ENCODE results near the gene CAPN15. TPM values are rescaled to one million over a fixed set of nuclear protein-coding genes. Genes with fewer than 3 reads are reported as not detected.

CAPN15 gene
- total and polyA plus RNA-seq, 9 of the 15 experiments (the other 6 are each of a cell fraction or from before 2014, with no cell fraction given) = 0.62 to 111 (median 14.2) TPM

DNA sequence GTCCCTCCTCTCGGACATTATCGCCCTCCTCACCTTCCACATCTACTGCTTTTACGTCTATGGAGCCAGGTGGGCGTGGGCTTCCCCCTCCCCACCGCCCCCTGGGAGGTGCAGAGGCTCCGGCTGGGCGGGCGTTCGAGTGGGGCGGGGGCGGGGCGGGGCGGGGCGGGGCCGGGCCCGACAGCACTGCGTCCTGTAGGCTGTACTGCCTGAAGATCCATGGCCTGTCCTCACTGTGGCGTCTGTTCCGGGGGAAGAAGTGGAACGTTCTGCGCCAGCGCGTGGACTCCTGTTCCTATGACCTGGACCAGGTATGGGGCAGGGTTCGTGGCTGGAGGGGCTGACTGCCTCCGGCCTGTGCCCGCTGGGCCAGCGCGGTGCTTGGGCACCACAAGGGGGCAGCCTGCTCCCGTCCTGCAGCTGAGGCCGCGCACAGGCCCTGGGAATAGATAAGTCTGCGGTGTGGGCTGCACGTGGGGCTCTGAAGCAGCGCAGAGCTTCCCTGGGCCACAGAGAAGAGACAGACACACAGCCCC lies 51.4 kb downstream of the CAPN15 start (continued):
- TF ChIP-seq NR2F6 (CRISPR knock-in tag; IDR thresholded peaks at IDR 0.05) (no peak), NFYB (IDR thresholded peaks at IDR 0.05; ENCODE audit: extremely low read depth, insufficient read length) (no peak), TSC22D4 (tag; IDR thresholded peaks at IDR 0.05) (no peak), ZNF766 (CRISPR knock-in tag; conservative IDR thresholded peaks at IDR 0.05) (no peak), HDAC1 (IDR thresholded peaks at IDR 0.05) (peak in 1 of 2 experiments; percentile 87; a peak in 2 of 4 replicates), HIVEP1 (CRISPR knock-in tag; IDR thresholded peaks at IDR 0.05) (no peak), MED1 (CRISPR knock-in tag; IDR thresholded peaks at IDR 0.05; ENCODE audit: borderline replicate concordance) (no peak), ZNF311 (CRISPR knock-in tag; IDR thresholded peaks at IDR 0.05) (no peak), ERF (CRISPR knock-in tag; IDR thresholded peaks at IDR 0.05) (0 out of 2 replicates have a peak, but pooled peaks have one; percentile 49), FOSL1 (tag; conservative IDR thresholded peaks at IDR 0.05) (no peak; the same call in 1 of the 2 replicates), FOXK2 (conservative IDR thresholded peaks at IDR 0.05 in 1 of 2, IDR thresholded peaks at IDR 0.05 in 1 of 2; ENCODE audit: low read depth in 2 of 2) (no peak), CHD2 (IDR thresholded peaks at IDR 0.05; ENCODE audit: low read depth, low read length) (no peak), ZNF551 (CRISPR knock-in tag; IDR thresholded peaks at IDR 0.05) (no peak), NELFE (IDR thresholded peaks at IDR 0.05; ENCODE audit: insufficient read depth, insufficient read length) (no peak), NCOR1 (IDR thresholded peaks at IDR 0.05) (peak; percentile 44; the same call in 1 of the 2 replicates)
- TF ChIP-seq, protein P1, sequence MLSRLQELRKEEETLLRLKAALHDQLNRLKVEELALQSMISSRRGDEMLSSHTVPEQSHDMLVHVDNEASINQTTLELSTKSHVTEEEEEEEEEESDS (CRISPR knock-in tag; IDR thresholded peaks at IDR 0.05) = no peak
- TF ChIP-seq, protein P2, sequence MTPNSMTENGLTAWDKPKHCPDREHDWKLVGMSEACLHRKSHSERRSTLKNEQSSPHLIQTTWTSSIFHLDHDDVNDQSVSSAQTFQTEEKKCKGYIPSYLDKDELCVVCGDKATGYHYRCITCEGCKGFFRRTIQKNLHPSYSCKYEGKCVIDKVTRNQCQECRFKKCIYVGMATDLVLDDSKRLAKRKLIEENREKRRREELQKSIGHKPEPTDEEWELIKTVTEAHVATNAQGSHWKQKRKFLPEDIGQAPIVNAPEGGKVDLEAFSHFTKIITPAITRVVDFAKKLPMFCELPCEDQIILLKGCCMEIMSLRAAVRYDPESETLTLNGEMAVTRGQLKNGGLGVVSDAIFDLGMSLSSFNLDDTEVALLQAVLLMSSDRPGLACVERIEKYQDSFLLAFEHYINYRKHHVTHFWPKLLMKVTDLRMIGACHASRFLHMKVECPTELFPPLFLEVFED (CRISPR knock-in tag; conservative IDR thresholded peaks at IDR 0.05) = no peak
- TF ChIP-seq, protein P3, sequence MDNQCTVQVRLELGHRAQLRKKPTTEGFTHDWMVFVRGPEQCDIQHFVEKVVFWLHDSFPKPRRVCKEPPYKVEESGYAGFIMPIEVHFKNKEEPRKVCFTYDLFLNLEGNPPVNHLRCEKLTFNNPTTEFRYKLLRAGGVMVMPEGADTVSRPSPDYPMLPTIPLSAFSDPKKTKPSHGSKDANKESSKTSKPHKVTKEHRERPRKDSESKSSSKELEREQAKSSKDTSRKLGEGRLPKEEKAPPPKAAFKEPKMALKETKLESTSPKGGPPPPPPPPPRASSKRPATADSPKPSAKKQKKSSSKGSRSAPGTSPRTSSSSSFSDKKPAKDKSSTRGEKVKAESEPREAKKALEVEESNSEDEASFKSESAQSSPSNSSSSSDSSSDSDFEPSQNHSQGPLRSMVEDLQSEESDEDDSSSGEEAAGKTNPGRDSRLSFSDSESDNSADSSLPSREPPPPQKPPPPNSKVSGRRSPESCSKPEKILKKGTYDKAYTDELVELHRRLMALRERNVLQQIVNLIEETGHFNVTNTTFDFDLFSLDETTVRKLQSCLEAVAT (IDR thresholded peaks at IDR 0.05) = peak; percentile 57 to 72; a peak in 1 of 4 replicates
- TF ChIP-seq, protein P4, sequence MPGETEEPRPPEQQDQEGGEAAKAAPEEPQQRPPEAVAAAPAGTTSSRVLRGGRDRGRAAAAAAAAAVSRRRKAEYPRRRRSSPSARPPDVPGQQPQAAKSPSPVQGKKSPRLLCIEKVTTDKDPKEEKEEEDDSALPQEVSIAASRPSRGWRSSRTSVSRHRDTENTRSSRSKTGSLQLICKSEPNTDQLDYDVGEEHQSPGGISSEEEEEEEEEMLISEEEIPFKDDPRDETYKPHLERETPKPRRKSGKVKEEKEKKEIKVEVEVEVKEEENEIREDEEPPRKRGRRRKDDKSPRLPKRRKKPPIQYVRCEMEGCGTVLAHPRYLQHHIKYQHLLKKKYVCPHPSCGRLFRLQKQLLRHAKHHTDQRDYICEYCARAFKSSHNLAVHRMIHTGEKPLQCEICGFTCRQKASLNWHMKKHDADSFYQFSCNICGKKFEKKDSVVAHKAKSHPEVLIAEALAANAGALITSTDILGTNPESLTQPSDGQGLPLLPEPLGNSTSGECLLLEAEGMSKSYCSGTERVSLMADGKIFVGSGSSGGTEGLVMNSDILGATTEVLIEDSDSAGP (CRISPR knock-in tag; IDR thresholded peaks at IDR 0.05) = 0 out of 2 replicates have a peak, but pooled peaks have one; percentile 43
- TF ChIP-seq, protein P5, sequence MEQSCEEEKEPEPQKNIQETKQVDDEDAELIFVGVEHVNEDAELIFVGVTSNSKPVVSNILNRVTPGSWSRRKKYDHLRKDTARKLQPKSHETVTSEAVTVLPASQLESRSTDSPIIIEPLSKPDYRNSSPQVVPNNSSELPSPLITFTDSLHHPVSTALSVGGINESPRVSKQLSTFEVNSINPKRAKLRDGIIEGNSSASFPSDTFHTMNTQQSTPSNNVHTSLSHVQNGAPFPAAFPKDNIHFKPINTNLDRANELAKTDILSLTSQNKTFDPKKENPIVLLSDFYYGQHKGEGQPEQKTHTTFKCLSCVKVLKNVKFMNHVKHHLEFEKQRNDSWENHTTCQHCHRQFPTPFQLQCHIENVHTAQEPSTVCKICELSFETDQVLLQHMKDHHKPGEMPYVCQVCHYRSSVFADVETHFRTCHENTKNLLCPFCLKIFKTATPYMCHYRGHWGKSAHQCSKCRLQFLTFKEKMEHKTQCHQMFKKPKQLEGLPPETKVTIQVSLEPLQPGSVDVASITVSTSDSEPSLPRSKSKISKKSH (CRISPR knock-in tag; IDR thresholded peaks at IDR 0.05) = no peak

All from K562 (cell line).